DMS 273 treated with DMSO at 0.1 percent for 48 hours (cell line): ENCODE data around the gene KCNQ1.

Experiments
- DNase-seq: peaks from one replicate; lab custom pipeline; 2025; lab: John Stamatoyannopoulos, UW

The KCNQ1 gene

DNA sequence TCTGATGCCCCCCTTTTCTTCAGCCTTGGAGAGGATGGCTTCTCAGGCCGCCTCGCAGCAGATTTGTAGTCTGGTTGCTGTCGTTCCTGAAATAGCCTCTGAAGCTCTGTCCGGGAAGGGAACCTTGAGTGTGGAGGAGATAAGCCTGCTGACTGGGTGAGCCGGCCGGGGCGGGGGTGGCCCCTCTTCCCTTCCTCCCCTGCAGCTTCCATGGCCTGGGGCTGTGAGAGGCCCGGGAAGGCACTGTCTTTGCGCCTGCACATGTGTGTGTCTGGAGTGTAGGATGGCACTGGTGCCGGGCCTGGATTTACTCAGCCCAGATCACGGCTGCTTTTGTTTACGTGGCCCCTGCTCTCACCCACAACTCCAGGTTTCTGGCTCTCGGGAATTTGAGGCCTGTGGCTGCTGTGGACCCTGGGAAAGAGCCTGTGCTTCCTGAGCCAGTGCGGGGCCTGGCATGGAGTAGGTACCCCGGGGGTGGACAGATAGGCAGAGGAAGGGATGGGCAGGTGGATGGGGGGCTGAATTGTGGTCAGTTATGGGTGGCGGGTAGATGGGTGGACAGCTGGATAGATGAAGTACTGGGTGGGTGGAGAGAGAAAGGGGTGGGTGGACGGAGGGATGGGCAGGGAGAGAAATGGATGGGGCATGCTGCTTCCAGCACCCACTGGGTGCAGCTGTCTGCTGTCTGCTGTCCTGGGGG is 16.6 kb downstream of the KCNQ1 start:
- no peak for DNase-seq

DNA sequence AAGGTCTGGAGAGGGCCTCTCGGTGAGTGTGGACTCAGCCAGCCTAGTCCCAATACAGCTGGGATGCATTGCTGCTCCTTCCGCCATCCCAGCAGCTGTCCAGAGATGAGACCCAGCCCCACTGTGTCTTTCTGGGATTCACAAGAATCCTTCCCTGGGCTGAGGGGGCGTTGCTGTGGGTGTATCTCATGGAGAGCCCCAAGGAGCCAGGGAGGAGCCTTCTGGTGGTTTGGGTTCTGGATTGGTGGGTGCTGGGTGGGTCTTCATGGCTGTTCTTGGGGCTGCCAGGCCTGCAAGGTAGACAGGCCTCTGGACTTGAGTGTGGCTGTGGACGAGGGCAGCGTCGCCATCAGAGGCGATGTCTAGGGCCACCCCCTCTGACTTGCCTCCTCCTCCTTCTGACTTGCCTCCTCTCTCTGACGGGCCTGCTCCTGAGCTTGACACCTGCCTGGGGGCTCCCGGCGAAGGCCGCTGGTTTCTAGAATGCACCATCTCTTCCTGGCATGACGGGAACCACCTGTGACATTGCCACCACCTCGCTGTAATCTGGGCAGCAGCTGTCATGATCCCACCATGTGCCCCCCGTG is 17.2 kb downstream of the KCNQ1 start:
- DNase-seq: no peak

DNA sequence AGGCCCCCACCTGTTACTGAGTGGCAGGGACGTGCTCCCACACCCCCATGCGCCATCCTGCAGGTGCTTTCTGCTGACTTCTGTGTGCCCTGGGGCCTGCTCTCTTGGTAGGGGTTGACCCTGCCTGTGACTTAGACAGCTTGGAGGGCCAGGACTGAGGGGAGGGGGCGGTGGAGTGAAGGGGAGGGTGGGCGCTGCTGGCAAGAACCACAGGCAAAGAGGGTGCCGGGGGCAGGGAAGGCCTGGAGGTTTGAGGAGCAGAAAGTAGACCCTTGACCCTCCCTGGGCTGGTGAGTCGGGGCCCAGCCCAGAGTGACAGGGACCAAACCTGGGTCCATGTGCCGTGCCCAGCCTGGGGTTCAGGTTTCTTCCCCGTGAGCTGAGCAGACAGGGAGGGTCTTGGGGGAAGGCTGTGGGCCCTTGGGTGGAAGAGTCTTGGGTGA is 17.8 kb downstream of the KCNQ1 start:
- DNase-seq: no peak

DNA sequence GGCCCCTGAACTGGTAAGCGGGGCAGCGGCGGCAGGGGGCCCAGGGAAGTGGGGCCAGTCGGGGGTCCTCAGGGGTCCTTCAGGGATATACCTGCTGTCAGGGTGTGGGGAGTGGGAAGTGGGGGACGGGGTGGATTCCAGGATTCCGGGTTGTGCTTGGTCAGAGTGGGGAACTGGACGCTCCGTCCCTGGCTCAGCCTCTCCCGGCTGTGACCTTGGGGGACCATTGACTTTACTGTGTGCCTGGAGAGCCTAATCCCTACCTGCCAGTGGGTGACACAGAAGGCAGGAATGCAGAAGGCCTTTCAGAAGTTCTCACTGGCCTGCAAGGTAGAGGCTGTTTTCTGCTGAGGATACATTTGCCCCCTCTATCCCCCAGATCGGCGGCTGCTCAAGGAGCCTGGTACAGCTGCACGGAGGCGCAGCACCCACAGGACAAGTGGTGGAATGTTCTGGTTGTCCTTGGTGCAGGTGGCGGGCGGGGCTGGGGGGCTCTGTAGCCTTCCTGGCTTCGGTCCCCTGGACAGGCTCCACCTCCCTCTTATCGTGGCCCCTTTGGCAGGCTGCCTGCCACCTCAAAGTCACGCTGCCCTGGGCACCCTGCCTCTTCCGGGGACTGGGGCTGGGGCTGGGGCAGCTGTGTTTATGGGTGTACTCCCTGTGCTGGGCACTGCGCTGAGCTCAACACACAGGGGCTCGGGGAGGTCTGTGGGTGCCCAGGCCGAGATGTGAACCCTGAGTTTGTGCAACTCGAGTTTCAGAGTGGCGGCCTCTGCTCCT is 18.4 kb downstream of the KCNQ1 start:
- no peak for DNase-seq

DNA sequence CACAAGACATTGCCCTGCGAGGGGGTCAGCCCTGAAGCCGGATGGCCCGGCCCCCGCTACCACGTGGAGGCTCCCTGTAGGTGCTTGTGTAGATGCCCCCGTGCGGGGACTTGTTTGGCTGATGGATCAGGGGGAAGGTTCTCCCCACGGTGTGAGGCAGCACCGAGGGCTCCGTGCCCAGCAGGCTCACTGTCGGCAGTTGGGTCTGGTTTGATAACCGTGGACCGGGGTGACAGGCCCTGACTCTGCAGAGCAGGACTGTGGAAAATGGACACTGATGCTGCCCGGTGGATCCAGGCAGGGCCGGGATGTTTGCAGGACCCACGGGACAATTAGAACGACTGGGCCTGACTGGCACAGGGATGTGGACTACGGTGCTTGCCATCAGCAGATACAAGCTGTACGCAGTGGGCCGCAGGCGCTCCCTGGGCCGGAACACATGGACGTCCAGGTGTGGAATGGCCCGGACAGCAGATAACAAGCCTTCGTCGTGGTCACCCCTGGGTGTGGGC is 19.0 kb downstream of the KCNQ1 start:
- DNase-seq: no peak

DNA sequence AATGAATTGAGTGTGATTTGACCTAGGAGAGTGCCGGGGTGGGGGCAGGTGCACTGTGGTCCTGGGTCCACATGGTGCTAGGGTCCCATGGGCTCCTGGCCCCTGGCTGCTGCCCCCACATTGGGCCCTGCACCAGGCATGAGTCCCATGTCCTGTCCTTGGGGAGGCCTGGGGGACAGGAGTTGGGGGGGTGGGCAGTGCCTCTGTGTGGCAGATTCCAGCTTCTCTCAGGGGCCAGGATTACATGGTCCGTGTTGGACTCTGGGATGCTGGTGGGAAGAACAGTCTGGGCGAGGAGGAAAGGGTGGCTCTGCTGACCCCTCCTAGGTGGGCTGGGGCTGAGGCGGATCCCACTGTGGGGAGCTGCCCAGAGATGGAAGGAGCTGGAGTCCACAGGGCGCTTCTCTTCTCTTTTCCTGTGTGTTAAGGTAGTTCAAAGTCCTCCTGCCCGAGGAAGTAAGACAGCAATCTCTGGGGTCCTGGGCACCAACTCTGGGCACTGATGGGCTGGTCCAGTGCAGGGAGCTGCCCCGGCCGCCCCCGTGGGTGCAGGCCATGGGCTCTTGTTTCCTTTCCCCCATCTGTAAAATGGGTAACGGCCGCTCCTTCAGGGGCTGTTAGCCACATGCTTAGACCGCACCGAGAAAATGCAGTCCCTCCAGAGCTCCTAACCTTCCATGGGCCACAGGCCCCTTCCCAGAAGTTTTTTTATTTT is 19.8 kb downstream of the KCNQ1 start:
- DNase-seq: no peak

DNA sequence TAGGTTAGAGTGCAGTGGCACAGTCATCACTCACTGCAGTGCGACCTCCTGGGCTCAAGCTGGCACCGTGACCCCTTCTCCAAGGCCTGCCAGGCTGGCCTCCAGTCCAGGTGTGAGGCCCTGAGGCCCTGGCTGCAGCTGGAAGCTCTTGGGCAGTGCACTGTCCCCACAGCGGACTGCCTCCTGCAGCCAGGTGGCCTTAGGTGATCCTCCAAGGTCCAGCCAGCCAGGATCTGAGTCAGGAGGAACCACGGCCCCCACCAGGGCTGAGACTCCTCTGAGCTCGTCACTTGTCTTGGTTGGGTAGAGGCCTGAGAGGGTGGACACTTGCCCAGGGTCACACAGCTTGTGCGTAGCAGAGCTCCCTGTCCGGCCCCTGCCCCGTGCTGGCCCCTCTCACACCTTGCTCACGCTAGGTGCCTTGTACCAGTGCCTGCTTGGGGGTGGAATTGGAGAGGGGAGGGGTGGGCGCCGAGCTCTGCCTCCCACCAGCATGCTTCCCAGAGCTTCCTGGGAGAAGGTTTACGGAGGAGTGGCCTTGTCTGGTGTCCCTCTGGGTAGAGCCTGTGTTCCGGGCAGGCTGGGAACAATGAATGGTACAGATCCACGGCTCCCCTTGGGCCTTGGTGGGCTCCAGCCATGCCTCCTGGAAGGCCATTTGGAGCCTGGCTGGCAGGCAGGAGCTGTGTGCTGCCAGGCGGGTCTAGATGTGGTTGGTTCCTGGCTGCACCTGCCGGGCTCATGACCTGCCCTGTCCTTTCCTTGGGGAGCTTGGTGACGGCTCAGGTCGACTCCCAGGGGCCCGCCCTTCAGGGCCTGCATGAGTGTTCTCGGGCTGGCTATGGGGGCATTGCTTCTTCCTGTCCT is 20.6 kb downstream of the KCNQ1 start:
- DNase-seq: no peak

DNA sequence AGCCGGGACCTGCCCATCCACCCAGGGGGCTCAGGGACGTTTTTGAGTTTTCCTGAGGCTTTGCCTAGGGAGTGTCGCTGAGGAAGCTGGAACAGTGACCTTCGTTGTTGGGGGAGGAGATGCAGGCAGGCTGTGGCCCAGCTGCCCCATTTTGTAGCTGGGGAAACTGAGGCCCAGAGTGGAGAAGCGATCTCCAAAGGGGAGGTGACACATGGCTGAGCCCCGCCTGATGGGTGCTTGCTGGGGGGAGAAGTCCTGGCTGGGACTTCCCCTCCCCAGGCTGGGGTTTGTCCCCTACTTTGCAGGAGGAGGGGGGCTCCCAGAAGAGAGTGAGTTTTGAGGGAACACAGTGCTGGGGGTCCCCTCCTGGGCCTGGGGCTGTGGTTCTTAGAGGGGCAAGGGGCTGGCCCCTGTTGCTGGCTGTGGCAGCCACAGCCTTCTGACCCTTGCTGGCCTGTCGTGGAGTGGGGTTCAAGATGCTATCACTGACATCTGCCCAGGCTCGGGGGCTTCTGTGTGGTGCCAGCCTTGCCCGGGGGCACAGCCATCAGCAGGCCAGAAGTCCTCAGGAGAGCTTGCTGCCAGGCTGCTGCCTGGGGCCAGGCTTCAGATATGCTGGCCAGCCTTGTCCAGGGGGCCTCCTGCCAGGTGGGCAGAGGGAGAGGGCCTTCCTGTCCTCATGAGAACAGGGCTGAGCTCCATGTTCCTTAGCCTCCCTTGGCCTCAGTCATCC is 21.4 kb downstream of the KCNQ1 start:
- no peak for DNase-seq

DNA sequence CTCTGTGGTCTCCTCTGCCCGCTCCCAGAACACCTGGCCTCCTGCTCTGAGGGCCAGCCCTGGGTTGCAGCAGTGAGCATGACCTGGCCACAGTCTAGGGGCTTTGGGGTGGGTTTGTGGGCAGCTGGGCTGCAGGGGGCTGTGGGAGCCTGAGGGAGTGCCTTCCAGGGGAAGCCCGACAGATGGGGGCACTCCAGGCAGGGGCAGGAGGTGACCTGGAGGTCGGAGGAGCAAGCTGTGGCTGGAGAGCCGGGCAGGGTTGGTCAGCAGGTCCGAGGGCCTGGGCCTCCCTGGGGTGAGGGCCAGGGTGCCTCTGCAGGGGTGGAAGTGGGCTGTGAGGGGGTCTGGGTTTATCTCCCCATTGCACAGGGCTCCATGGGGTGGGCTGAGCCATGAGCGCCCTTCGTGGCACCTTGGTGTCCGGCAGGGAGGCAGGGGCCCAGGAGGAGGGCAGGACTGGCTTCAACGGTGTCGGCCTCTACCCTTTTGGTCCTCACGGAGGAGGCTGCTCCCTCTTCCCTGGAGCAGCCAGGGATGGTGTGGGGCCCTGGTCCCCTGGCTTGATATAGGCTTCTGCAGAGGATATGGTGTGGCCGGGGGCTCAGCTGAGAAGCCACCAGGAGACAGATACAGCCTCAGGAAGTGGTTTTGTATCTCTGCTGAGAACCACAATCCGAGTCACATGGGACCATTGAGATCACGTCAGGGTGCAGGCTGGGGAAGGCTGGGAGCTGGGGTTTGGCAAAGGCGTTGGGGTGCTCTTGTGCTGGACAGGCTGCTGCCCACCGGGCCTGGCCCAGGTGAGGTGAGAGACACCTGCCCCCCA is 22.3 kb downstream of the KCNQ1 start:
- no peak for DNase-seq

DNA sequence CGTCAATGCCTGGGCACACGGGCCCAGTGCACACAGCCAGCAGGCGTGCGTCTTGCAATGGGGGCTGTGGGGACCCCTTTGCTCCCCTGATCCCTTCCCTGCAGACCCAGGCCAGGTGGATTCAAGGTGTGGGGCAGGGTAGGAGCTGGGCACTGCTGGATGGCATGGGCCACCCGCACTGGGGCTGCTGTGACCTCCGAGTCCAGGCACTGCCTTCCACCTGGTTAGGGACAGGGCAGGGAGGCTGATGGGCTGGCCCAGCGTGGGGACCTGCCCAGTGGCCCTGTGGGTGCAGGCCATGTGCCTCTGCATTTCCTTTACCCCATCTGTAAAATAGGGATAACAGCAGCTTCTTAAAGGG is 22.9 kb downstream of the KCNQ1 start:
- DNase-seq: no peak

DNA sequence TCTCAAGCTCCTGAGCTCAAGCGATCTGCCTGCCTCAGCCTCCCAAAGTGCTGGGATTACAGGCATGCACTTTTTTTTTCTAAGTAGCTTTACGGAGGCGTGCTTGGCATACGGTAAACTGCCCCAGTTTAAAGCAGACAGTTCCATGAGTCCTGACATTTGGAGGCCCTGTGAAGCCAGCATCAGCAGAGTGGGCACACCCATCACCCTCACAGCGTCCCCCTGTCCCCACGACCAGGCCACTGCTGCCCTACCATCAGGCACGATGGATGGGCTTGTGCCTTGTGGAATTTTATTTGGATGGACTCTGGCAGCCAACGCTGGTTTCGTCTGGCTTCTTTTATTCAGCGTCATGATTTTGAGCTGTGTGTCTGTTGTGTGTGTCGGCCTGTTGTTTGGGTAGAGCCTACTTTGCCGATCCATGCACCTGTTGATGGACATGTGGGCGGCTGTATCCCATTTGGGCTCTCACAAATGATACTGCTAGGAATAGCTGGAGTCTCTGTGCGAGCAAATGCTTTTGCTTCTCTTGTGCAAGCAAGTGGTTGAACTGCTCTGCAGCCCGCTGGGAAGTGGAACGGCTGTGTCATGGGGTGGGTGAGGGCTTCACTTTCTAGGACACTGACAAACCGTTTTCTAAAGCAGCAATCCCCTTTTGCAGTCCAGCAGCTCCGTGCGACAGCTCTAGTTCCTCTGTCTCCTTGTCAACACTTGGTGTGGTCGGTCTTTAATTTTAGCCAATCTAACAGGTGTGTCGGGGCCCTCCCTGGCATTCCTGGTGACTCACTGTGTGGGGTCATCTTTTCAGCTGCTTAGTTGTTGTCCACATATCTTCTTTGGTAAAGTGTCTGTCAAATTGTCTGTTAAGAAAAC is 23.8 kb downstream of the KCNQ1 start:
- no peak for DNase-seq

DNA sequence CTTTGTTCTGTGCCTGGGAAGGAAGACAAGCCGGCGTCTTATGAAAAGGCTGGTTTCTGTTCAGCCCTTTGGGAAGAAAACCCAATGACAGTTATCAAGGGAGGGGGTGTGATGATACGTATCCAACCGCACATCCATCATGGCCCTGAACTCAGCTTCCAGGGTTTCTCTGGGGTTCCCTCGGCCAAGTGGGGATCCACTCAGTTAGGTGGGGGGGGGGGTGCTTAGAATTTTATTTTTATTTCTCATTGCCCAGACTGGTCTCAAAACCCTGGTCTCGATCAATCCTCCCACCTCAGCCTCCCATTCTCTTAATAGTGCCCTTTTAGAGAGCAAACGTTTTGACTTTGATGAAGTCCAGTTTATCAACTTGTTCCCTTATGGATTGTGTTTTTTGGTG is 25.7 kb downstream of the KCNQ1 start:
- no peak for DNase-seq

DNA sequence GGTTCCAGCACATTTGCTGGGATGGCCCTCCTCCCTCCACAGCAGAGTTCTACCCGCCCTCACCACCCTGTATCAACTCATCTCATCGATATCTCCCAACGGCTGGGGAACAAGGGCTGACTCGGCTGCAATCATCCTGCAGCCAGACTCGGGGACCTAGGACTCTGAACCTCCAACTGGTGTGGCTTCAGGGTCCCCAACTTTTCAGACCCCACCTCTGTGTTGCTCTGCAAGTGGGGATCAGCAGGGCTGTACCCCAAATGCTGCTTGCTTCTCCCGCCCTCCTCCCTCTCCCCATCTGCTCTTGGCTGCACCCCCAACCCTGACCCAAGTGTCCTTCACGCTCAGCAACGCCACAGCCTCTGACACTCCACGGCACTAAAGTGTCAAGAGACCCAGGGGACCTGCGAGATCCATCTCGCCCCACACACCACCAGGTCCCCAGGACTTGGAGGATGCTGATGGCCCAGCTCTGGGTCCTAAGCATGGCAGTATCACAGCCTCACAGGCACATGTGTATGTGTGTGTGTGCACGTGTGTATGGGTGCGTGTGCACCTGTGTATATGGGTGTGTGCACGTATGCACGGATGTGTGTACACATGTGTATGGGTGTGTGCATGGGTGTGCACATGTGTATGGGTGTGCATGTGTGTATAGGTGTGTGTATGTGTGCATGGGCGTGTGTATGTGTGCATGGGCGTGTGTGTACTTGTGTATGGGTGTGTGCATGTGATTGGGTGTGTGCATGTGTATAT is 26.4 kb downstream of the KCNQ1 start:
- DNase-seq: no peak

DNA sequence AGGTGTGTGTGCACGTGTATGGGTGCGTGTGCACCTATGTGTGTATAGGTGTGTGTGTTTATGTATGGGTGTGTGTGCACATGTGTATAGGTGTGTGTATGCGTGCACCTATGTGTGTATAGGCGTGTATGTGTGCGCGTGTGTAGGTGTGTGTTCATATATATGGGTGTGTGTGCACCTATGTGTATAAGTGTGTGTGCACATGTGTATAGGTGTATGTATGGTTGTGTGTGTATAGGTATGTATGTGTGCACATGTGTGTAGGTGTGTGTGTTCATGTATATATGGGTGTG is 26.9 kb downstream of the KCNQ1 start:
- DNase-seq: no peak

DNA sequence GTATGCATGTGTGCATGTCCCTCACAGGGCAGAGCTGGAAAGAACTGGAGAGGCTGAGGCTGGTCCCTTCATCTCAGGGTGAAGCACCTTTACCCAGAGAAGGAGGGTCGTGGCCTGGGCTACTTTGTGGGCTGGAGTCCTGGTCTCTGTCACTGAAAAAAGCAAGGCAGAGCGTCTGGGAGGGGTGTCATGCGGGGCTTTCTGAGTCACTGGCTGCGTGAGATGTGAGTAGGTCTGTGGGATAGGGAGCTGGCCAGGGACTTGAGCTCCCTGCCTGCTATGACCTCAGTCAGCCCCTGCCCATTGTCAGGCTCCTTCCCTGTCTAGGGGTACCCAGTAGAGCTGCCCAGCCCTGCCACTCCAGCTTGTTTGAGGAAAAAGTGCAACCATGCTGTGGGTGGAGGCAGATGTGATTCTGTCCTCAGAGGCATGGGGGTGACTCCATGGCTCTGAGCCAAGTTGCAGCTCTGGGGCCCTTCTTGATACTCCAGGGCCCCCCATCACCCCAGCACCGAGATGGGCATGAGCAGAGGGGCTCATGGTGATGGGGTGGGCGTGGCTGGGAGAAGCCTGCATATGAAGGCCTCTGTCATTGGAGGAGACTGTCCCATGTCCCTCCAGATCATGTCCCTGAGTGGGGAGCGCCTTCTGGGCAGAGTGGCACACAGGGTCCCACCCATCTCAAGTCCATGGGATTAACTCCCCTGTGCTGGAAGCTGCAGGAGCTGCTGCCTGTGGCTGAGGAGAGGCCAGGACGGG is 27.8 kb downstream of the KCNQ1 start:
- no peak for DNase-seq

DNA sequence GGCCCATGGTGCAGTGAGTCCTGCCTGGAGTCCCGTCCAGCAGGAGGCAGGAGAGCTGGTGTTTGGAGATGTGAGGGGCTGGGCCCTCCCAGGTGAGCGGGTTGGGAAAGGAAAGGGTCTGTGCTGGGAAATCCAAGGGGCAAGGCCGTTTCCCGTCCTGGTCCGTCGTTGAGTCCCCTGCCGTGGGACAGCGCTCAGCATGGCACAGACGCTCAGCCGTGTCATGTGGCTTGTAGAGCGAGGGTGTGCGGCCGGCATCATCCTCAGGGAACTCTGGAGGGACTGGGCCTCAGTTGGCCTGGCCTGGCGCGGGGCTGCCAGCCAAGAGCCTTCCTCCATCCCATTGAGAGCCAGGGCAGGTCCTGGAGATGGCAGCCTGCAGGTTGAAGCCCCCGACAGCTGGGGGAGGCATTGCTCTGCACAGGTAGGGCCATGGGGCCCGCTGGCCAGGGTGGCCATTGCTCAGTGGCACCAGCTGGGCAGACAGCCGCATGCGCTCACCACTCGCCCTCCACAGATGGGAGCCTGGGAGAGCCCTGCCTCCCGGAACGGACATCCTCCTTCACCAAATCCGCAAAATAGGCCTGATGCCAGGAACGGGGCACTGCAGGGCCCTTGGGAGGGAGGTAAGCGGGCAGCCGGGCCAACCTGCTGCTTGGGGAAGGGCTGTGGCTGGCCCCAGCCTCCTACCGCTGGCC is 28.7 kb downstream of the KCNQ1 start:
- no peak for DNase-seq
